Effector memory CD4-positive, alpha-beta T cell (primary cell): ENCODE data around the gene HTT.
A peak's percentile ranks its signal among the peaks of the same experiment; 100 is the strongest.

Experiments
- DNase-seq, 3 donors: peaks; one replicate each; pipeline ENCODE4 v3.0.0-alpha.2; 2020
- H3K27ac ChIP-seq: 2 replicates; pipeline ENCODE4 v1.7.0; 2013; ENCODE audit warnings: mild to moderate bottlenecking, low read length, moderate library complexity; ENCODE audit not compliant: insufficient read depth, poor library complexity, severe bottlenecking
- H3K27me3 ChIP-seq: replicated peaks from 2 replicates; pipeline ENCODE4 v1.7.0; 2013; ENCODE audit warnings: mild to moderate bottlenecking, low read length; ENCODE audit not compliant: insufficient read depth, control insufficient read depth, poor library complexity, severe bottlenecking
- H3K36me3 ChIP-seq: 2 replicates; pipeline ENCODE4 v1.7.0; 2013; ENCODE audit warnings: mild to moderate bottlenecking, low read length, moderate library complexity; ENCODE audit not compliant: control insufficient read depth, insufficient read depth
- H3K4me1 ChIP-seq: 2 replicates; pipeline ENCODE4 v1.7.0; 2013; ENCODE audit warnings: low read length, mild to moderate bottlenecking; ENCODE audit not compliant: control insufficient read depth, insufficient read depth, poor library complexity, severe bottlenecking
- H3K4me3 ChIP-seq: 2 replicates; pipeline ENCODE4 v1.7.0; 2013; ENCODE audit warnings: low read length, low read depth, mild to moderate bottlenecking; ENCODE audit not compliant: insufficient read depth, poor library complexity, severe bottlenecking
- H3K9me3 ChIP-seq: 2 replicates; pipeline ENCODE4 v1.7.0; 2013; ENCODE audit warnings: mild to moderate bottlenecking, low read length, moderate library complexity; ENCODE audit not compliant: control insufficient read depth
- total RNA-seq, 3 donors: gene quantifications; one replicate each; lab custom pipeline; 2026; lab: John Stamatoyannopoulos, UW

Gene HTT
- 120 to 172 (median 155) reads per million in 3 donors for total RNA-seq

DNA sequence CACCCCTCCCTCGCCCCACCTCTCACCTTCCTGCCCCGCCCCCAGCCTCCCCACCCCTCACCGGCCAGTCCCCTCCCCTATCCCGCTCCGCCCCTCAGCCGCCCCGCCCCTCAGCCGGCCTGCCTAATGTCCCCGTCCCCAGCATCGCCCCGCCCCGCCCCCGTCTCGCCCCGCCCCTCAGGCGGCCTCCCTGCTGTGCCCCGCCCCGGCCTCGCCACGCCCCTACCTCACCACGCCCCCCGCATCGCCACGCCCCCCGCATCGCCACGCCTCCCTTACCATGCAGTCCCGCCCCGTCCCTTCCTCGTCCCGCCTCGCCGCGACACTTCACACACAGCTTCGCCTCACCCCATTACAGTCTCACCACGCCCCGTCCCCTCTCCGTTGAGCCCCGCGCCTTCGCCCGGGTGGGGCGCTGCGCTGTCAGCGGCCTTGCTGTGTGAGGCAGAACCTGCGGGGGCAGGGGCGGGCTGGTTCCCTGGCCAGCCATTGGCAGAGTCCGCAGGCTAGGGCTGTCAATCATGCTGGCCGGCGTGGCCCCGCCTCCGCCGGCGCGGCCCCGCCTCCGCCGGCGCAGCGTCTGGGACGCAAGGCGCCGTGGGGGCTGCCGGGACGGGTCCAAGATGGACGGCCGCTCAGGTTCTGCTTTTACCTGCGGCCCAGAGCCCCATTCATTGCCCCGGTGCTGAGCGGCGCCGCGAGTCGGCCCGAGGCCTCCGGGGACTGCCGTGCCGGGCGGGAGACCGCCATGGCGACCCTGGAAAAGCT lies at the start of gene HTT, which contains the start of gene HTT-AS:
Gene HTT (plus strand): TSS at position 604 of the 768 bp plus-strand sequence. CDS start 145 bp downstream, at position 749.
Gene HTT-AS (minus strand): TSS at position 461 of the 768 bp plus-strand sequence.
- peak; percentile 94 to 99 (median 96) for DNase-seq
- Histone ChIP-seq H3K36me3 (no peaks in the 10 kb centered on the region), H3K27me3 (no peaks in the 10 kb centered on the region), H3K27ac (peak within 1 kb of the TSS; percentile 84), H3K4me1 (peaks cover 6% of the 10 kb centered on the region), H3K4me3 (peak within 1 kb of the TSS; percentile 89), H3K9me3 (no peaks in the 10 kb centered on the region)

DNA sequence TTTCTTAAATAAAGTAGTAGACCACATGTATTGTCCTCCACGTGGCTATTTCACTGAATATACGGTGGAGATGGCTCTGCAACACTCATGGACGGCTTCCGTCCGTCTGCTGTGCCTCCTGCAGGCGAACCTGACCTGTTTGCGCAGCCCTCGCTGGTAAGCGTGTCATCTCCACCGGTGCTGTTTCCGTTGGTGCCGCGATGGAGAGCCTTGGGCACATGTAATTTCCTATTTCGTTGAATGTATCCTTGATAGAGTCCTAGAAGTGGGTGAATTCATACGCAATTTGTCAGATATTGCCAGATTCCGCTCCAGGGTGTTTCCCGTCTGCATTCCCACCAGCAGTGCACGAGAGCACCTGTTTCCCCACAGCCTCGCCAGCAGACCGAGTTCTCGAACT lies 48.6 kb upstream of the HTT start:
- no peaks in the 10 kb centered on the region for H3K27me3 ChIP-seq
- no peak overlapping the region for H3K27ac ChIP-seq
- no peak overlapping the region for H3K4me3 ChIP-seq
- no peaks in the 10 kb centered on the region for H3K9me3 ChIP-seq
- no peak for DNase-seq
- H3K4me1 ChIP-seq = no peaks in the 10 kb centered on the region
- no peaks in the 10 kb centered on the region for H3K36me3 ChIP-seq

GRCh38 chr4:3026540-3026939 lies 47.9 kb upstream of the HTT start:
- H3K27ac ChIP-seq = no peak overlapping the region
- no peak for DNase-seq
- H3K27me3 ChIP-seq = no peaks in the 10 kb centered on the region
- no peaks in the 10 kb centered on the region for H3K4me1 ChIP-seq
- no peaks in the 10 kb centered on the region for H3K36me3 ChIP-seq
- no peaks in the 10 kb centered on the region for H3K9me3 ChIP-seq
- no peak overlapping the region for H3K4me3 ChIP-seq

GRCh38 chr4:3029464-3029863 lies 45.0 kb upstream of the HTT start:
- no peak for DNase-seq
- no peaks in the 10 kb centered on the region for H3K9me3 ChIP-seq
- no peaks in the 10 kb centered on the region for H3K36me3 ChIP-seq
- no peak overlapping the region for H3K4me3 ChIP-seq
- H3K4me1 ChIP-seq = no peaks in the 10 kb centered on the region
- no peak overlapping the region for H3K27ac ChIP-seq
- H3K27me3 ChIP-seq = no peaks in the 10 kb centered on the region

DNA sequence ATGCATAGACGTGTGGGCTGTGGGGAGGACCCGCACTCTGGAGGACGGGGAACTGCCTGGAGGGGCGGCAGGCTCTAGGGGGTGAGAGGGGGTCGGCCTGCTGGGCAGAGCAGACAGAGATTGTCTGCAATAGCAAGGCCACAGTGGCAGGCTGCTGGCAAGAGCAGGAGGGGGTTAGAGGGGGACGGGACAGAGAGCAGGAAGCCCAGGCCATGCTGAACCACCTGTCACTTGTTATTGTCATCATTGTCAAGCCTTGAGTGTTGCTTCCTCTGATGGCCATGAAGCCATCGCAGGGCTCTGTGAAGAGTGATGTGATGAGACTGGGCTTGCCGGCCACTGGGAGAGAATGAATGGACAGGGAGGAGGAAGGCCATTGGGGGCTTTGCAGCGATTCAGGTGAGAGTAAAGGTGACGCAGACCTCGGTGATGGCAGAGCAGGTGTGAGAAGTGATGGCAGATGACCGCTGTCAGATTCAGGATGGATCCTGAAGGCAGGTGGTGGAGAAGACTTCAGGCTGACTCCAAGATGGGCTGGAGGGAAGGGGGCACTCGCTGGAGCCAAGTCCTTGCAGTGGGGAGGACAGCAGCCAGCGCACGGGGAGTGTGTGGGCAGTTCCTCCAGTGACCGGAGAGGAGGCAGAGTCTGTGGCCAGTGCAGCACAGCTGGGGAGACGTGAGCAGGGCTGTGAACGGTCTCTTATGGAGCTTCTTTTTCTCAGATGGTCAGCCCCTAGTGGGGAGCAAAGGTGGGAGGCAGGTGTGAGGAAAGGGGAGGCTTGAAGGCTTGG lies 43.7 kb upstream of the HTT start:
- no peaks in the 10 kb centered on the region for H3K4me1 ChIP-seq
- H3K27me3 ChIP-seq = no peaks in the 10 kb centered on the region
- no peaks in the 10 kb centered on the region for H3K36me3 ChIP-seq
- H3K9me3 ChIP-seq = no peaks in the 10 kb centered on the region
- H3K4me3 ChIP-seq = no peak overlapping the region
- H3K27ac ChIP-seq = no peak overlapping the region
- no peak for DNase-seq

- H3K4me1 ChIP-seq = no peaks in the 10 kb centered on the region
- H3K27me3 ChIP-seq = no peaks in the 10 kb centered on the region
- no peak overlapping the region for H3K4me3 ChIP-seq
- DNase-seq = no peak
- no peaks in the 10 kb centered on the region for H3K9me3 ChIP-seq
- no peak overlapping the region for H3K27ac ChIP-seq
- H3K36me3 ChIP-seq = no peaks in the 10 kb centered on the region
These were observed 43.0 kb upstream of the HTT start for GRCh38 chr4:3031357-3032082.

DNA sequence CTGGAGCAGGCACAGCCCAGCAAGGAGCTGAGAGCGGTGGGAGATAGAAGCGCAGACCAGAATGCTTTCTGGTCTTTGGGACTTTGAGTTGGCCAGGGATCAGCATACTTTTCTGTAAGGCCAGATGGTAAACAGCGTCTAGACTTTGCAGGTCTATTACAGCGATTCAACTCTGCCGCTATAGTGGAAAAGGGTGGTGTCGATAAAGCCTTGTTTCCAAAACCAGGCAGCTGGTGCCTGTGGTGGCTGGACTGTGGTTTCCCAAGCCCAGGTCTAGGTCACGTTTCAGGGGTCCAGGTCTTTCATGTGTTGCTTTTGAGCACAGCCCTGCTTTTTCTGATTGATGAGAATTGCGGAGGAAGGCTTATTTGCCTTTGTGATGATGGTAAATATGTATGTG lies 40.2 kb upstream of the HTT start:
- no peaks in the 10 kb centered on the region for H3K27me3 ChIP-seq
- no peak for DNase-seq
- no peak overlapping the region for H3K4me3 ChIP-seq
- H3K4me1 ChIP-seq = peaks cover 11% of the 10 kb centered on the region
- no peaks in the 10 kb centered on the region for H3K36me3 ChIP-seq
- H3K27ac ChIP-seq = no peak overlapping the region
- no peaks in the 10 kb centered on the region for H3K9me3 ChIP-seq

DNA sequence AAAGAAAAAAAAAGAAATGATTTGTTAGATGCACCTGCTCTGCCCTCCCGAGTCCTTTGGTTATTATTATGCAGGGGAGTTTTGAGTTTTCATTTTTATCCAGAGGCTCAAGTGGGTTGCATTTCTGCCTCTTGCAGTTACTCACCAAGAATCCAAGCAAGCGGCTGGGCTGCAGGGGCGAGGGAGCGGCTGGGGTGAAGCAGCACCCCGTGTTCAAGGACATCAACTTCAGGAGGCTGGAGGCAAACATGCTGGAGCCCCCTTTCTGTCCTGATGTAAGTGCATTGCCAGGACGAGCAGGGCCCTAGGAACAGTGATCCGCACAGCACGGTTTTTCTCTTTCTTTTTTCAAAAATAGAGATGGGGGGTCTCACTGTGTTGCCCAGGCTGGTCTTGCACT lies 39.2 kb upstream of the HTT start:
- H3K36me3 ChIP-seq = no peaks in the 10 kb centered on the region
- H3K27ac ChIP-seq = no peak overlapping the region
- no peaks in the 10 kb centered on the region for H3K27me3 ChIP-seq
- H3K9me3 ChIP-seq = no peaks in the 10 kb centered on the region
- H3K4me3 ChIP-seq = no peak overlapping the region
- no peak for DNase-seq
- H3K4me1 ChIP-seq = peaks cover 11% of the 10 kb centered on the region

GRCh38 chr4:3035674-3036073 lies 38.8 kb upstream of the HTT start:
- no peaks in the 10 kb centered on the region for H3K9me3 ChIP-seq
- no peaks in the 10 kb centered on the region for H3K27me3 ChIP-seq
- H3K4me1 ChIP-seq = peaks cover 11% of the 10 kb centered on the region
- DNase-seq = no peak
- H3K36me3 ChIP-seq = no peaks in the 10 kb centered on the region
- no peak overlapping the region for H3K27ac ChIP-seq
- no peak overlapping the region for H3K4me3 ChIP-seq
